Left forelimb (tissue), 1 donor: ENCODE results near the gene SNHG17.
A peak's percentile ranks its signal among the peaks of the same experiment; 100 is the strongest.
"Not testable (repeated sequence)": the region's sequence is repeated elsewhere in the genome, so short reads cannot be mapped to it uniquely, and the experiment has no call there.

ENCODE experiments used
- DNase-seq: peaks from one replicate; pipeline ENCODE4 v3.0.0-alpha.2; 2018; ENCODE audit warnings: low spot score

The SNHG17 gene

DNA sequence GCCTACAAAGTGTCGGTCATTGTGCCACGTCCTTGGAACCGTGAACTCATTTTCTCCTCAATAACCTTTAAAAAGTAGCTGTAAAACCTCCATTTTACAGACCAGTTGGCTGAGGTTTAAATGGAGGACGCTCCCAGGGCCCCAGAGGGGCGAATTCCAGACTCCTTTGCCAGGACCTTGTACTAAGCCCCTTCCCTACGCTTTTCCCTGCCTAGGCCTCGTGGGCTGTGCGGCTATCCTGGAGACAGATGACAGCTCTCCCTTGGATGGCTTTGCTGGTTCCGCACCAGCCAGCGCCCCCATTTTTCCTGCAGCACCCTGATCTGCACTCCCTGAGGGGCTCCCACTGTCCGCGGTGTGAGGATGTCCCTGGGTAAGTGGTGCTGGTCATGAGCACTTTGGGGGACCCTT lies 12.1 kb upstream of the SNHG17 start:
- DNase-seq: no peak

DNA sequence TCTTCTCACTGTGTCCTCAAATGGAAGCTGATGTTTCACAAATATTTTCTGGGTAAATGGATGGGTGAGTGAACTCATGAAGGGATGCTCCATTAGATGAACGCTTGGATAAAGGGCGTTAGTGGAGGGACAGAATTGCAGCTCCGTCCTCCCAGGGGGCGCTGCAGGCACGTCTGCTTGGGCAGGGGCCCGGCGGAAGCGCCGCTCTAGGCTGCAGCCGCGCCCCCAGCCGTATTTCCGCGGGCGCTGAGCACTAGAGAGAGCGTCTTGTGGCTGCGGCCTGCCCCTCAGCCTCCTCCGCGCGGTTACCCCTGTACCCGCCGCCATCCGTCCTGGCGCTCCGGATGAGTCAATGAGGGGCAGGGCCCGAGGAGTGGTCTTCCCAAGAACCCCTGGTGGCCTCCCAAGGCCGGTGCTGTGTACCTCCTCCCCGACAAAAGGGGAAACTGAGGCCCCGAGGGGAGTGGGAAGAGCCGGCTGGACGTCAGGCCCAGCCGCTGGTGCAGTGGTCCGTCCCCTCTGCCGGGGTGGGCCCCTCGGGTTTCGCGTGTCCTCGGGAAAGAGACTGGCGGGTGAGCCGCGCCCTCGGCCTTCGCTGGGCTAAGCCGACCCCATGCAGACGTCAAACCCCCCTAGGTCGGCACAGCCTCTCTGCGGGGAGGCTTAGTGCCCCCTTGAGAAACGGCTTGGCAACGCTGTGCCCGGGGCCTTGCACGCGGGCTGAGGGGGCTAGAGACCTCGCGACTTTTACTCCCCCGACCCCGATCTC lies 11.5 kb upstream of the SNHG17 start:
- DNase-seq: peak; percentile 94

DNA sequence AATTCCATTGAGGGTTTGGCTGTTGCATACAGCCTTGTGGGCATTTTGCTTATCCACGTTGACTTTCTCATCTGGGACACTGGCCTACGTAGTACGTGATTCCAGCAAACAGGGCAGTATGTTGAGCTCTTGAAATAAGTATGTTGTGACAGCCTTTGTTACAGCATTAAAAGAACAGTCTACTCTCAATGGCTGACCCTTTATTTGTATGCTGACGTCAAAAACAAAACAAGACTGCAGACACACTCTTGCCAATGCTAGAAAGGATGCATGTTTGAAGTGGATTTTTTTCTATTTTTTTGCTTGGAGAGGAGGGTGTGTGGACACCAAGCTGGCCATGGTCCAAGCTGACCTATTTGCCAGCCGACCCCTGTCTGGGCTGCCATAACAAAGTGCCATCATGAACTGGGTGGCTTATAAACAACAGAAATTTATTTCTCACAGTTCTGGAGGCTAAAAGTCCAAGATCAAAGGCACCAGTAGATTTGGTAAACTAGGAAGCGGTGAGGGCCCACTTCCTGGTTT lies 10.8 kb upstream of the SNHG17 start:
- no peak for DNase-seq

DNA sequence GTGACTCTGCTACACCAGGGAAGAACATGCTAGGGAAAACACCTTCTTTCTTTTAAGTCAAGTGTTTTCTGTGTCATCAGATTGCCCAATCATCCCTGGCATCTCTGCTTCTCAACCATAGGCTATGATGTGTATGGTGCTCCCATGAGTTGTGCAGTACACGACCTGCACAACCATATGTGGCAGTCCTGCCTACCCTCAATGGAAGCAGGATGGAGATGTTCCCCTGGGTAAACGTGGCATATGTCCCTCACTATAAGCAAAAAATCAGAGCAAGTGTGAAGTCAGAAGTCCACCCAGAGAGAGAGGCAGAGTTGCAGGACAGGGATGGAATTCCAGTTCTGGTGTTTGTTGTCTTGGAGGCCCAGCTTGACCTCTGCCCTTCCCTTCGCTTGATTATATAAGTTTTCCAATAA lies 10.3 kb upstream of the SNHG17 start:
- DNase-seq: no peak

DNA sequence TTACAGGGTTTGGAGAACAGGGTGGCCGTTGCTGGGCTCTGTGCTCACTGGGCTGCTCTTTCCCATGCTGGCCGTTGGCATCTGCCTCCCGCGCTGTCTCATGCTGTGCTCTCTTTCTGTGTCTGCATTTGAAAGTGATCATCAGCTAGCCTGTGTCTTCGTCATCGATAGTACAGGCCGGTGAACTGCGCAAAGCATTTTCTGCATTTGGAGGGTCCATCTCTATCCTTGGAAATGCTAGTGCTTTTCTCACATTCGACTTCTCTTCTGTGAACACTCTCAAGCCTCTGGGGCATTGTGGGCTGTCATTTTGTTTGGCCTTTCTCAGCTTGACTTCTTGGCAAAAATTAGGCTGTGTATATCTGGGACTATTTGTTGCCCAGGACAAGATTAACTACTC lies 6.8 kb upstream of the SNHG17 start:
- no peak for DNase-seq

DNA sequence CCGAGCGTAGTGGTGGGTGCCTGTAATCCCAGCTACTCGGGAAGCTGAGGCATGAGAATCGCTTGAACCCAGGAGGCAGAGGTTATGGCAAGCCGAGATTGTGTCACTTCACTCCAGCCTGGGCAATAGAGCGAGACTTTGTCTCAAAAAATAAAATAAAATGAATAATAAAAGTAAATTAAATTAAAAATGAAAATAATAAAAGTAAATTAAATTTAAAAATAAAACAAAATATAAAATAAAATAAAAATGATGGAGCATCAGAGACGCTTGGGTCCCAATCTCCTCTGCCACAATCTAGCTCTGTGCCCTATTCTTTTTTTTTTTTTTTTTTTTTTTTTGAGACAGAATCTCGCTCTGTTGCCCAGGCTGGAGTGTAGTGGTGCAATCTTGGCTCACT lies 6.0 kb upstream of the SNHG17 start:
- not testable (repeated sequence) for DNase-seq

DNA sequence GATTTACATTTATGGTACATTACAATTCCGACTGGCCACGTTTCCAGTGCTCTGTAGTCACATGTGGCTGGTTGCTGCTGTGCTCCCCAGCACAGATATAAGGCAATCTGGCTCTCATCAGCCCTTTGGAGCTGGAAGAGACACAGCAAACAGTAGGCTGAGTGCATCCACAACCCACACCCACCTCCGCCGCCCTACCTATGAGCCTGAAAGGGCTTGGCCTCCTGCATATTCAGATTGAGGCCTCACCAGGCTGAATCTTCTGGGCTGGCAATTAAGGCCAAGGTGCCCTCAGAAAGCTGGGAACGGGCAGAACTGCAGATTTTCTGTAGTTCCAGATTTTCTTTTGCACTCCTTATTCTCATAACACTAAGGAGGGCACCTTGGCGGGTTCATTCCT lies 2.7 kb upstream of the SNHG17 start:
- no peak for DNase-seq

DNA sequence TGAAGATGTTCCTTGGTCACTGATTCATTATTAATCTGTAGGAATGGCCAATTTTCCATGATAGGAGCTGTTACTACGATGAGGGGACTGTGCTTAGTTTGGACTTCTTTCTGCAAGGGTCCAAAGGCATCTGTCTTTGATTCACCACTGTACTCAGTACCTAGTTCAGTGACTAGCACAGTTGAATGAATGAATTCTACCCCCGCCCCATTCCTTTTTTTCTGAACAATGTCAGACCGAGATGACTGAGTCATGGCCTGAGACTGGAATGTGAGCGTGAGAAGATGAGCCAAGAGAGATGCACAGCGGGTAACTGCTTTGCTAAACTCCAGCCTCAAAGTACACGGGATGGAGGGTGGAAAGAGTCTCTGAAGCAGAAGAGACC lies 419 bp upstream of the SNHG17 start:
- no peak for DNase-seq

DNA sequence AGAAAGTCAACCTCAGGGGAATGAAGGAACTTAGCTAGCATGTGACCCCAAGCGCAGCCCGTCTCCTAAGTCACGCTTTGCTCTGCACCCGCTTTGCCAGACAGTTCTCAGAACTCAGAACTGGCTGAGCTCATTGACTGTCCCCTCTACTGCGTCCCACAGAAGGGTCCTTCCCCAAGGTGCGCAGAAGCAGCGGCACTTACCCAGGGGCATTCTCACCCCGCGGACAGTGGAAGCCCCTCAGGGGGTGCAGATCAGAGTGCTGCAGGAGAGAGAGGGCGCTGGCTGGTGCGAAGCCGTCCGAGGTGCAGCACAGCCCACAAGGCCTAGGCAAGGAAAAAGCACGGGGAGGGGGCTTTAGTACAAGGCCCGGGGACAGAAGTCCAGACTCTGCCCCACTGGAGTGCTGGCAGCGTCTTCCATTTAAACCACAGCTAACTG lies 807 bp downstream of the SNHG17 start:
- no peak for DNase-seq

DNA sequence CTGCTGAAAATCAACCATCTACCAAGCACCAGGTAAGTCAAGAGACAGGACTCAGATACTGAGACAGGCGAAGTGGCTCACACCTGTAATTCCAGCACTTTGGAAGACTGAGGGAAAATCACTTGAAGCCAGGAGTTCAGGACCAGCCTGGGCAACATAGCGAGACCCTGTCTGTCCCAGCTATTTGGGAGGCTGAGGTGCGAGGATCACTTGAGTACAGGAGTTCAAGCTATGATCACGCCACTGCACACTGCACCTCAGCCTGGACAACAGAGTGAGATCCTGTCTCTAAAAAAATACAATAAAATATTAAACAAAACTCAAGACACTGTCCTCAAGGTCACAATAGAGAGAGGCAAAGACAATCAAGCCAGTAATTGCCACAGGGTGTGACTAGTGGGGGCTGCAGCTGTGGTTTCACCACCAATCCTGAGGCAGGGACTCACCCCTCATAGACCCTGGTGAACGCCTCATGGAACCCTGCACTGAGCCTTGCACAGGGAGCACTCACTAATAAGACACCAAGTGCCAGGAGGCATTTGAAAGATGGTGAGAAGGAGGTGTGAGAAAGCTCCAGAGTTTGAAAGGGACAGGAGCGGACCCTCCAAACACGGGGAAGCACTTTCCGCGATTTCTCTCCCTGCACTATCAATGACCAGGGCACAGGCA lies 1.7 kb downstream of the SNHG17 start:
- DNase-seq: no peak

DNA sequence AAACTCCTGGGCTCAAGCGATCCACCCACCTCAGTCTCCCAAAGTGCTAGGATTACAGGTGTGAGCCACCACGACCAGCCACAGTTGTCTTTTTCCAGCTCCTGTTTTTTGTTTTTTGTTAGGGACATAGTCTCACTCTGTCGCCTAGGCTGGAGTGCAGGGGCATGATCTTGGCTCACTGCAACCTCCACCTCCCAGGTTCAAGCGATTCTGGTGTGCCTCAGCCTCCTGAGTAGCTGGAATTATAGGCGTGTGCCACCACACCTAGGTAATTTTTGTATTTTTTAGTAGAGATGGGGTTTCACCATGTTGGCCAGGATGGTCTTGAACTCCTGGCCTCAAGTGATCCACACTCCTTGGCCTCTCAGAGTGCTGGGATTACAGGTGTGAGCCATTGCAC lies 2.3 kb downstream of the SNHG17 start:
- not testable (repeated sequence) for DNase-seq

DNA sequence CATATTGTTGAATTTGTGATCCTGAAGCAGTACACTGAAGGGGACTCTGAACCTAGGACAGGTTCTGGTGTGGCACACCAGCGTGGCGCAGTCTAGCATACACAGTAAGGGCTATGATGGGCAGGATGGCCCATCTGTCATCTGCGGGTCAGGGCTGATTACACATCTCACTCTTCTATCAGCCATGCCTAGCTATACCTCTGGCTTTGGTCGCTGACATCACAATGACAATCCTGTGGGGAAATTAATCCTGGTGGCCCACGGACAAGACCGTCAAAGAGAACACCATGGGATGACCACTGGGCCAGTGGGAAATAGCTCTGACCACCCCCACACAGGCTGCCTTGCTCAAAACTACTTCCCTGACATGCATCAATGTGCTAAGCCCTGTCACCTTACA lies 2.8 kb downstream of the SNHG17 start:
- no peak for DNase-seq

DNA sequence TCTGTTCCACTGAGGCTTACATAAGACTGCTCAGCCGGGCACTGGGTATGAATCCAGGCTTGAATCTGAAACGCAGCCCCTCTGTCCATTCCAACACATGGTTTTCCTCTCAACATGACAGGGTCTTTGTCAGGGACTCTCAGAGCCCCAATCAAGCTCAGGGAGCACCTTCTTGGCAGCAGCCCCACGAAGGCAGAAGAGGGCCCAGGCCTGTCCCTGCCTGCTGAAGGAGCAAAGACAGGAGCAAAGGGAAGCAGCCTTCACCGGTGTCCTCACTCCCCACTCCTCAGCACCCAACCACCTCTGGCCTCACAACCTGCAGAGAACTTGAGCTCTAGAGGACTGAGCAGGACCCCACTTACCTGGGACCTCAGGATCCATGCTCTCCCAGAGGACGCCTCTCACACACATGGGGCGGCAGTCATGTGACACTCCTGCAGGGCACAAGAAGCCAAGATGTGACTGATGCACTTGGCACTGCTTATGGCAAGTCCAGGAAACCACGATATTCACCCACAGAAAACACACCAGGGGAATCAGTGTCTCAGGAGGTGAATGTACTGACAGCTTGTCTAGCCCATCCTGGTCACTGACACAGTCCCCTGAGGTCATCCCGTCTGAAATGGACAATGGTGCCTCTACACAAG lies 4.3 kb downstream of the SNHG17 start:
- no peak for DNase-seq

DNA sequence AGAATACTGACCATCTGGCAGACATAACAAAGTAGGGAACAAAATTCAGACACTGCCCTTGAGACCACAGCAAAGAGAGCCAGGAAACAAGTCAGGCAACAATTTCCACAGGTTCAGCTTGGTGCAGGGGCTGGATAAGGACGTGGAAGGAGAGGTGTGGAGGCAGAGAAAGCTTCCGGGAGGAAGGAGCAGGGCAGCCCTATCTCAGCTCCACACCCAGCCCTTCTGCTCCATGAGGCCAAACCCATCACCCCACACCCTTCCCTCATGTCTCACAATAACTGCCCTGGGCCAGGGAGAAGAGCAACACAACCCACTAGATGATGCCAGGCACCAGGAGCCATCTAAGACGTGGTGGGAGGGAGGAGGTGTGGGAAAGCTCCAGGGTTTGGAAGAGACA lies 5.8 kb downstream of the SNHG17 start:
- DNase-seq: no peak

DNA sequence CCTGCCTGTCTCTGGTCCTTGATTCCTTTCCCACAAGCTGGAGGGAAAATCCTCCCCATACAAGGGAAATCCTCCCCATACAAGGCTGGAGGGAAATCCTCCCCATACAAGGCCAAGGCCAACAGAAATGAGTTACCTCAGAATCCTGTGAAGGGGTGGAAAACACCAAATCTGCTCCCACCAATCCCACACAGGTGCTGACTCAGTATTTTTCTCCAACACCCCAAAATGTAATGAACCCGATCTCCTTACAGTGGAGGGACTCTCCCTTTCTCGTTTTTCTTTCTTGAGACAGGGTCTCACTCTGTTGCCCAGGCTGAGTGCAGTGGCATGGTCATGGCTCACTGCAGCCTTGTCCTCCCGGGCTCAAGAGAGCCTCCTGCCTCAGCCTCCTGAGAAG lies 6.3 kb downstream of the SNHG17 start:
- no peak for DNase-seq

DNA sequence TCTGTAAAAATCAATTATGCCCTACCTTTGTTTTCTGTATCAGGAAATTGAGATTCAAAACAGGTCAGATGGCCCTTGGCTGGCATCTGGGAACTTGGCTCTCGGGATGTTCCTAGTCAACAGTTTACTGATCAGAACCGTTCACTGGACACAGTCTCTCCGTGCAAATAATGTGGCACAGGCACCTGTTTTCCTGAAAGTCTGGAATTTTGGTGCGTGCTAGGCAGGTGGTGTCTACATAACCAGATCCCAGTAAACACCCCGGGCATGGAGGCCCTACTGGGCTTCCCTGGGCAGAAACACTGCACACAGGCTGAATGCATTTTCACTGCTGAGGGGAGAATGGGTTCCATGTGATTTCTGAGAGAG lies 7.5 kb downstream of the SNHG17 start:
- no peak for DNase-seq

DNA sequence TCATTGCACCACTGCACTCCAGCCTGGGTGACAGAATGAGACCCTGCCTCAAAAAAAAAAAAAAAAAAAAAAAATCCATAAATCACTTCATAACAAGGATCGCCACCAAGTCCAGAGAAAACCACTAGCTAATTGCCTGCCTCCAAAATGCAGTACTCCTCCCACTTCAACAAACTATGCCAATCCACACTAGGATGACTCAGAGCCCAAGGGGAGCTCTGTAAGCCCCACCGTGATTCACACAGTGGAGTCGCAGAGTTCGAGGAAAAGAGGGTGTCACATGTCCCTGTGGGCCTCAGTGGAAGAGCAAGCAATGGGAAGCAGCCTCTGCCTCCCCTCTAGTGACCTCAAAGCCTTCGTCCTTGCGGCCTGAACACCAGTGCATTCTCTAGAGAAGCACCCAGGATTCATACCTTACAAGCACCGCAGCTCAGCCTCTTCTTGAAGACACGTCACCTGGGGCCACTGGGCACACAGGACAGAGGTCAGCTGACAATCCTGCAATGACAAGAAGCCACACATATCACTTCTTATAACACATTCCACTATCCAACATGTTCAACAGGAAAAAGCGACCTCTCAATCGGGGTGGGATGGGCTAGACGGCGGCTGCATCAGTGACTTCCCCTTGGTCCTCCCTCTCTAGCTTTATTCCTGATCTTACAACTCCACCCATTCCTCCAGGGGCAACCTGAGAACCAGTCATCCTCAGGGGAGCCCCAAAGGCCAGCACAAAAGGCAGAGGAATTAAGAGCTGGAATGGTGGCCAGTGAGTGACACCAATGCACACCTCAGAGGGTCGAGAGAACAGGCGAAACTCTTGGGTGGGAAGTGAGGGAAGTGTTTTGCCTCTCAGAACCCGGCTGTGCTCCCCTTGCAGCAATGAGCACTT lies 8.9 kb downstream of the SNHG17 start:
- DNase-seq: no peak

DNA sequence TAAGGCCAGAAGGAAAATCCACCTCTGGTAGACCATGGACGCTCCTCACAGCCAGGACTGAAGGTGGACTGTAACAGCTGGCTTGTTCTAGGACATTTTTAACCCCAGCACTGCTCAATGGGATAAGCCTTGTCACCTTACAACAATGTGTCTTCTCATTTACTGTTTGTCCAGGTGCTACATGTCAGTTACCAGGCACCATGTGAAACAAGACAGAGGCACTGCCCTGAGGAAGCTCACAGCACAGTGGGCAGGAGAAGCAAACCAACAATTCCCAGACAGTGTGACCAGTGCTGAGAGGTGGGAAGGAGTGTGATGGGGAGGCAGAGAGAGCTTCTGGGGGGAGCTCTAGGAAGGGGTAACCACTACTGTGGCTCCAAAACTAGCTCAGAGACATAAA lies 10.7 kb downstream of the SNHG17 start:
- DNase-seq: no peak

DNA sequence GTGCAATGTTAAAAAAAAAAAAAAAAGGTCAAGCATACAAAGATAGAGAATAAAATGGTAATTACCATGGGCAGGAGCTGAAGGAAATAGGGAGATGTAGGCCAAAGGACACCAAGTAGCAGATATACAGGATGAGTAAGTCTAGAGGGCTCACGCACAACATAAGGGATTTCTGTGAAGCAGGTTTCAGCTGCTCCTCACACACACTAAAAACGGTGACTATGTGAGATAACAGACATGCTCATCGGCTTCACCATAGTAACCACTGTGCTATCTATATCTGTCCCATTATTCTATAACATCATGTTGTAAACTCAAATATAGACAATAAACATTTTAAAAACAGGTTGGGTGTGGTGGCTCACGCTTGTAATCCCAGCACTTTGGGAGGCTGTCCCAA lies 11.6 kb downstream of the SNHG17 start:
- DNase-seq: no peak

DNA sequence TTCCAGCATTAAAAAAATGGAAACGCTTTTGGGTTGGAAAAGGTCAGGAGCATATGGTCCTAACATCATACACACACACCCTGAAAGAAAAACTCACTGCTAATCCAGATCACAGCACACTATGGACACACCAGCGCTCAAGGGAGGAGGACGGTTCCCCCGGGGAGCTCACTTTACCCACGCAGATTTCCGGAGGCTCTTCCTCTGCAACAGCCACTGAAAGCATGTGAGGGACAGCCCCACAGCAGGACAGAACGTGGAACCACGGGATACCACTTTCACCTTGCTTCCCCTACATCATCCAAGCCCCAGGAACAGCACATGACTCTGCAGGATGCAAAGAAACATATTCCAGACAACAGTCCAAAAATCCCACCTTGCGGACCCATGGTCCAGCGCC lies 13.2 kb downstream of the SNHG17 start:
- DNase-seq: no peak

DNA sequence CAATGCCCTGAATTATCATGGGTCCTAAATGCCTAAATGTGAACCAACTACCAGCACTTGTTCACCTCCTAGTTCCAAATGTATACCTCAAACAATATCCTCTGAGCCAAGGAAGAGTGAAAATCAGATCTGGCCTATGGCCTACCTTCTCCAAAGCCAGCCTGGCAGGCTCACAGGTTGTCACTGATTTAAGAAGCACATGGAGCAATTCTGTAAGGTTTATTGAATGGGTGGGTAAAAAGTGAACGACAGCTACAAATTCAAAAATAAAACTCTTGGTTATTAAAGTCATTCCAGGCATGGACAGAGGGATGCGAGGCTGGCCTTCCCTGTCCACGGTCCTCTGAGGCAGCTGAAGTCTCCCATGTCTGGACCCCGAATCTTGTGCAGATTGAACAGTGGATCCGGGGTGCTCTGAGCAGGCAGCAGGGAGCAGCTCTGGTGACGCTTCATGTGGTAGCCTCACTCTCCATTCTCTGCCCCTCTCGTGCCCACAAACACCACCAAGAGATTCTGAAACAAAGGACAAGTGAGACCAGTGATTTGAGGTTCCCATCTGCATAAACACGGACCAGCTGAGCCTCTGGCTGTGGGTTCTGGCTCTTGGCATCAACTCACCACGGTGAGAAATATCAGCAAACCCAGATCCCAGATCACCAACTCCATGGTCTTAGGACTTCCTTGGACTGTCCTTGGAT lies 14.6 kb downstream of the SNHG17 start:
- DNase-seq: peak; percentile 26
